Kasumi-1 (cell line): ENCODE results near the gene ERC1.

ENCODE experiments used
- DNase-seq, 2 experiments: peaks; one replicate each; lab custom pipeline; 2025; lab: John Stamatoyannopoulos, UW

ERC1 gene

GRCh38 chr12:990661-991349, at the start of gene ERC1:
Gene ERC1 (plus strand): TSS chr12:991223. CDS start chr12:1027904, 36,681 bp downstream.
- DNase-seq = peak; percentile 46 to 63

DNA sequence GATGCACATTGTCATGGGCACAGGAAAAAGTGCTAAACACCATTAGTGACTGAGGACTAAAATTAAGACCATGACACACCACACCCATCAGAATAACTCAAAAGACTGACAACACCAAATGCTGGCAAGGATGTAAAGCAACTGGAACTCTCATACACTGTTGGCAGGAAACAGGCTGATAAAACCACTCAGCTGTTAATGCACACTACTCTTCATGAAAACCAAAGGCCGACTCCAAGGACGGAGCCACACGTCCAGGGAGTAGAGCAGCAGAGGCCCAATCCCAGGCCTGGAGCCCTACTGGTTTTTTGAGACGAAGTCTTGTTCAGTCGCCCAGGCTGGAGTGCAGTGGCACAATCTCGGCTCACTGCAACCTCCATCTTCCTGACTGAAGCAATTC, 48.0 kb upstream of the ERC1 start:
- no peak for DNase-seq

DNA sequence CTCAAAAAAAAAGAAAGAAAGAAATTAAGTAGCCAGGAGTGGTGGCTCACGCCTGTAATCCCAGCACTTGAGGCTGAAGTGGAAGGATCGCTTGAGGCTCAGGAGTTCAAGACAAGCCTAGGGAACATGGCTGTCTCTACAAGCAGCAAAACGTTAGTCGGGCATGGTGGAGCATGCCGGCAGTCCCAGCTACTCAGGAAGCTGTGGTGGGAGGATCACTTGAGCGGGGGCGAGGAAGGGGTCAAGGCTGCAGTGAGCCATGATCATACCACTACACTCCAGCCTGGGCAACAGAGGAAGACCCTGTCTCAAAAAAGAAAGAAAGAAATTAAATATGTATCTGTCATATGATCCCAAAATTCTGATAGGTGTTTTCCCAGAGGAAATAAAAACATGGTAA, 46.8 kb upstream of the ERC1 start:
- DNase-seq = no peak

DNA sequence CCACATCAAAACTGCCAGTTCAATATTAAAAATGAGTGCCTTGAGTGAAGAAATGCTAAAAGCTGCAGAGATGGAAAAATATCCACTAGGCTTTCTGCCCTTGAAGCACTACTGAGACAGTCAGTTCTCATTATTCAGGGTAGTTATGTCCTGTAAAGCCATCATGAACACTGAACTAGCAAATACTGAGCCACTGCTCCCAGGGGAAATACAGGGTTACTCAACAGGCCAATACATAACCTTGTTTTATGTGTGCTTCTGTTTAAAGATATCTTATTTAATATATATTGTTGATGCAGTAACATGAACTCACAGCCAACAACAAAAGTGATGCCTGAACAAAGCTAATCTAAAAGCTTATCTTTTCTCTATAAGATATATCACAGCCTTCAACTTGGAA, 44.8 kb upstream of the ERC1 start:
- no peak for DNase-seq

DNA sequence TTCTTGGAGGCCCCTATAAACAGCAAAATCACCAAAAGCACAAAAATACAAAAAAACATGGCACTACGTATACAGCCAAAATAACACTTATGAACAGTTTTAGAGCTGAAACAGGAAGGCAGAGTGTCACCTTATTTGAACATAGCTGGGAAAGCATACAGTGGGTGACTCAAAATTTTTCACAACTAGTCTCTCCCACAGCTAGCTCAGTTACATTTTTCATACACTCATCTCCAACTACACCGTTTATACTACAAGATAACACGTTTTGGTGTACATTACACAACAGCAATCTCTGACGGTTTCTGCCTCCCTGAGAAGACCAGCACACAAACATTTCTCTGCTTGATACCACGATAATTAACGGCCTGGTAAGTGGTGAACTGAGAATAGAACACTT, 44.4 kb upstream of the ERC1 start:
- no peak for DNase-seq

GRCh38 chr12:948238-948637, 42.8 kb upstream of the ERC1 start:
- DNase-seq = no peak

- DNase-seq = peak; percentile 91 to 93
Observed at GRCh38 chr12:949453-950191, 41.4 kb upstream of the ERC1 start, which contains the start of gene RAD52. Gene RAD52 (minus strand): TSS chr12:949694. CDS start chr12:933058, 16,636 bp downstream.

- no peak for DNase-seq
Observed at GRCh38 chr12:951176-951575, 39.8 kb upstream of the ERC1 start.

DNA sequence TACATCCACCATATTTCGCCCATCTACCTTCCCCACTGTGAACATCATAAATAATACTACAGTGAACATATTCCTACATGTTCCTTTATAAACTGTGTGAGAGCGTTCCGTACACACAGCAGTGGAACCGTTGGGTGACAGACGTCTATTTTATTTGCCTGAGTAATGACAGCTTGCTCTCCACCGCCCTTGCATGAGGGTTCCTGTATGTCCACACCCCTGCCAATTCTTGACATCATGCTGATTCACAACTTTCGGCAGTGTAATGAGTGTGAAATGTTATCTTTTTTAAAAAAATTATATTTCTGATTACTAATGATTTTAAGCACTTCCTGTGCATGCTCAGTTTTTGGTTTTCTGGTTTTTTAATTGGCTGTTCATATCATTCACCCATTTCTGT, 37.2 kb upstream of the ERC1 start:
- no peak for DNase-seq

GRCh38 chr12:954741-955140, 36.3 kb upstream of the ERC1 start:
- no peak for DNase-seq

DNA sequence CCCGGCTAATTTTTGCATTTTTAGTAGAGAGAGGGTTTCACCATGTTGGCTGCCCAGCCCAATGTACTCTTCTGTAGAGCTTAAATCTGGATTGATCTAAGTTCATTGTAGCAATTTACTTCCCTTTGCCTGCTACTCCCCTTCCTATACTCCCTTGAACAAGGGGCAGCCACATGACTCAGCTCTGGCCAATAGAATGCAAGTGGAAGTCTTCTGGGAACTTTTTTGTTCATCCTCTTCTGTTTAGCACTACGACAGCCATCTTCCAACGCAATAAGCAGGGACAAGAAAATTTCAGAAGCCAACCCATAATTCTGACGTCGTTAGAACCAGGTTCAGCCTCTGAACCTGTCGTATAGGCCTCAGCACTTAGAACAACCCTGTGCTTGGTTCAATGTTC, 35.1 kb upstream of the ERC1 start:
- DNase-seq = no peak

- DNase-seq = no peak
Observed at GRCh38 chr12:958588-959123, 32.4 kb upstream of the ERC1 start.

DNA sequence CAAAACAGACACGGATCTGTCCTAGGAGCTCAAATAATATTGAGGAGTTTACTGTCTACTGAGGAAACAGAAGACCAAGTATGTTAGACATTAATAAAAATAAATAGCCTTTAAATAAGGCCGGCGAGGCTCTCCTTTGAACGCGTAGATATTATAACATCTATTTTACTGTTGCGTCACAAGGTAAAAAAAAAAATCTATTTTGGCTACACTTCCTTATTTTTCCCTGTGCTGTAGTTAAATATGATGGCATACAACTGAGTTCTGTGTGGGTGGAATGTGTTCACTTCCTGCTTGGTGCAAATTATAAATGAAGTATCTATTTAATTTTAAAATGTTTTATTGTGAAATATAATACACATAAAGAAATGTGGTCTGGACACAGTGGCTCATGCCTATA, 24.3 kb upstream of the ERC1 start:
- DNase-seq = peak in 1 of 2 experiments; percentile 8

DNA sequence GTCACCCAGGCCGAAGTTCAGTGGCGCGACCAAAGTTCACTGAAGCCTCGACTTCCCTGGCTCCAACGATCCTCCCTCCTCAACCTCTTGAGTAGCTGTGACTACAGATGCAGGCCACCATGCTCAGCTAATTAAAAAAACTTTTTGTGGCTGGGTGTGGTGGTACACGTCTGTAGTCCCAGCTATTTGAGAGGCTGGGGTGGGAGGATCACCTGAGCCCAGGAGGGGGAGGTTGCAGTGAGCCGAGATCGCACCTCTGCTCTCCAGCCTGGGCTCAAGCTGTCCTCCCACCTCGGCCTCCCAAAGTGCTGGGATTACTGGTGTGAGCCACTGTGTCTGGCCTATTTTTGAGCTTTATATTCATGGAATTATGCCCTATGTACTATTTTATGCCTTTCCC, 23.4 kb upstream of the ERC1 start:
- no peak for DNase-seq

GRCh38 chr12:968545-968944, 22.5 kb upstream of the ERC1 start:
- no peak for DNase-seq

- no peak for DNase-seq
Observed at GRCh38 chr12:969821-970220, 21.2 kb upstream of the ERC1 start.

DNA sequence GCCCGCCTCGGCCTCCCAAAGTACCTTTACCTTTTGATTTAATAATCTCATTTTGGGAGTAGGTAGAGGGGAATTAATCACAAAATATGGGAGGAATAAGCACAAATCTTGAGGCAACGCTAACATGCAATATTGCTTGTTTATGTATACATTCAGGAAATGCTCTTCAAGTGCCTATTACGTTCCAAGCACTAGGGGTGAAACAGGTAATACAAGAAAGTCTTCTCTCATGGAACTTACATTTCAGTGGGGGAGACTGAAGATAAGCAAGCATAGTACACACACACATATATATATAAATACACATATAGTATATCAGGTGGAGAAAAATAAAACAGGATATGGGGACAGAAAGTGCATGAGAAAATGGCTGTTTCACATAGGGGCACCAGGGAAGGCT, 19.0 kb upstream of the ERC1 start:
- DNase-seq = no peak

- no peak for DNase-seq
Observed at GRCh38 chr12:974271-974862, 16.7 kb upstream of the ERC1 start.

GRCh38 chr12:976644-977043, 14.4 kb upstream of the ERC1 start:
- no peak for DNase-seq

DNA sequence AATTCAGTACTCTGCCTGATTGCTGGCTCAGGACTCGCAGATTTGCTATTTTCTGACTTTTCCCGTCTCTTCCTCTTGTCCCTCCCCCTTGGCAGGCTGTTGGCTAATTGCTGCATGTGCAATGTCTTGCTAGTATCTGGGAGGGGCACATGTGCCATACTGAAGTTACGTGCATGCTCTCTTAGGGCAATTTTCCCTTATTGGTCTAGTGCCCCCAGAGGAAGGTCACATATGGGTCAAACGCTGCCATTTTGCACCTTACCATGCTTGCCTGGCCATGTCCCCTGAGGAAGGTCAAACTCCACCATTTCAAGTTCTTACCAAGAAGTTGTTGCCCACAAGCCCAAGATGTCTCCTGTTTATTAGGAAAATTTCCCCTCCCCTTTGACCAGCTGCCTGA, 13.9 kb upstream of the ERC1 start:
- no peak for DNase-seq

DNA sequence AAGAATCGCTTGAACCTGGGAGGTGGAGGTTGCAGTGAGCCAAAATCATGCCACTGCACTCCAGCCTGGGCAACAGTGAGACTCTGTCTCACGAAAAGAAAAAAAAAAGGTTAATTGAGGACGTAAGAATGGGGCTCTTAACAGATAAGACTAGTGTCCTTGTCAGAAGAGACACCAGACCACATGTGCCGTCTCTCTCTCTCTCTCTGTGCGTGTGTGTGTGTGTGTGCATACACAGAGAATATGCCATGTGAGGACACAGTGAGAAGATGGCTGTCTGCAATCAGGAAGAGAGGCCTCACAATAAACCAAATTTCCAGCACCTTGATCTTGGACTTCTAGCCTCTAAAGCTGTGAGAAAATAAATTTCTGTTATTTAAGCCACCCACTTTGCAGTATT, 11.7 kb upstream of the ERC1 start:
- no peak for DNase-seq

DNA sequence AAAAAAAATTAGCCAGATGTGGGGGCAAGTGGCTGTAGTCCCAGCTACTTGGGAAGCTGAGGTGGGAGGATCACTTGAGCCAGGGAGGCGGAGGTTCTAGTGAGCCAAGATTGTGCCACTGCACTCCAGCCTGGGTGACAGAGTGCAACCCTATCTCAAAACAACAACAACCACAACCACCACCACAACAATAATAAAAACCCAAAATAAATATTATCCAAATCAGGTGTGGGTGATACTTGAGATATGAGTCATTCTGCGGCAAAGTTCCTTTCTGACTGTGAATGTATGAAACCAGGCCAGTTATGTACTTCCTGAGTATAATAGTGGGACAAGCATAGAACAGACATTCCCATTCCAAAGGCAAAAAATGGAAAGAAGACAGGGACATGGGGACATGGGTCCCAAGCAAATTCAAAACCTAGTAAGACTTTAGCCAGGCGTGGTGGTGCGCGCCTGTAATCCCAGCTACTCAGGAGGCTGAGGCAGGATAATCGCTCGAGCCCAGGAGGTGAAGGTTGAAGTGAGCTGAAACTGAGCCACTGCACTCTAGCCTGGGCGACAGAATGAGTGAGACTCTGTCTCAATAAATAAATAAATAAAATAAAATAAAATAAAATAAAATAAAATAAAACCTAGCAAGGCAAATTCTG, 9.7 kb upstream of the ERC1 start:
- no peak for DNase-seq

GRCh38 chr12:981961-982360, 9.1 kb upstream of the ERC1 start:
- DNase-seq = no peak
